Colonic mucosa (tissue), 4 donors: ENCODE measurements around the gene DENND5B. TPM values are rescaled to one million over a fixed set of nuclear protein-coding genes. Genes with fewer than 3 reads are reported as not detected.
"Not testable (repeated sequence)": the region's sequence is repeated elsewhere in the genome, so short reads cannot be mapped to it uniquely, and the experiment has no call there.

ENCODE experiments used
- DNase-seq: peaks from one replicate; pipeline ENCODE4 v3.0.0-alpha.2; 2020
- H3K27ac ChIP-seq: fragments of 200-600 bp; one replicate; pipeline ENCODE4 v1.8.0; 2021
- H3K27me3 ChIP-seq: fragments of 200-600 bp; one replicate; pipeline ENCODE4 v1.8.0; 2021
- H3K36me3 ChIP-seq: fragments of 200-600 bp; one replicate; pipeline ENCODE4 v1.8.0; 2021
- H3K4me1 ChIP-seq: fragments of 200-600 bp; one replicate; pipeline ENCODE4 v1.8.0; 2021; ENCODE audit warnings: mild to moderate bottlenecking
- H3K4me3 ChIP-seq: fragments of 200-600 bp; one replicate; pipeline ENCODE4 v1.8.0; 2021
- H3K9ac ChIP-seq, 2 donors: one replicate each; pipeline ENCODE4 v1.7.0; 2013; ENCODE audit warnings: control low read depth in 2 of 2, low read depth in 2 of 2, low read length in 2 of 2
- H3K9me3 ChIP-seq: fragments of 200-600 bp; one replicate; pipeline ENCODE4 v1.8.0; 2021
- intact Hi-C: fragments of 100-400 bp; cut with DNase I; formaldehyde crosslinking; loops from one replicate; pipeline ENCODE4 v1.14.1; 2022
- total RNA-seq, 2 donors: library from RNA; stranded (reverse); fragmentation: NEBNext Ultra II Directional in 1 of 2; extraction: Animal tissue kit (Norgen Biotek cat#: 25700) in 1 of 2; gene quantifications; one replicate each; pipeline ENCODE4 v1.2.1, GENCODE V29; 2021
- TF ChIP-seq, protein P1 (sequence below): fragments of 200-600 bp; IDR thresholded peaks from one replicate; pipeline ENCODE4 v1.8.0; 2022; ENCODE audit warnings: antibody characterized with exemption, mild to moderate bottlenecking
- donor health status: healthy.
- donor health status: DM: no; HTN: no; CAD: no.
- donor health status: DM: no; HTN: no; CAD: no.

Gene DENND5B
- total RNA-seq, 2 donors from 2014 or later, result 3.9 to 11.8 TPM

- H3K36me3 ChIP-seq, result no peaks in the 10 kb centered on the region
- no peak overlapping the region for H3K27ac ChIP-seq
- TF ChIP-seq, protein P1, sequence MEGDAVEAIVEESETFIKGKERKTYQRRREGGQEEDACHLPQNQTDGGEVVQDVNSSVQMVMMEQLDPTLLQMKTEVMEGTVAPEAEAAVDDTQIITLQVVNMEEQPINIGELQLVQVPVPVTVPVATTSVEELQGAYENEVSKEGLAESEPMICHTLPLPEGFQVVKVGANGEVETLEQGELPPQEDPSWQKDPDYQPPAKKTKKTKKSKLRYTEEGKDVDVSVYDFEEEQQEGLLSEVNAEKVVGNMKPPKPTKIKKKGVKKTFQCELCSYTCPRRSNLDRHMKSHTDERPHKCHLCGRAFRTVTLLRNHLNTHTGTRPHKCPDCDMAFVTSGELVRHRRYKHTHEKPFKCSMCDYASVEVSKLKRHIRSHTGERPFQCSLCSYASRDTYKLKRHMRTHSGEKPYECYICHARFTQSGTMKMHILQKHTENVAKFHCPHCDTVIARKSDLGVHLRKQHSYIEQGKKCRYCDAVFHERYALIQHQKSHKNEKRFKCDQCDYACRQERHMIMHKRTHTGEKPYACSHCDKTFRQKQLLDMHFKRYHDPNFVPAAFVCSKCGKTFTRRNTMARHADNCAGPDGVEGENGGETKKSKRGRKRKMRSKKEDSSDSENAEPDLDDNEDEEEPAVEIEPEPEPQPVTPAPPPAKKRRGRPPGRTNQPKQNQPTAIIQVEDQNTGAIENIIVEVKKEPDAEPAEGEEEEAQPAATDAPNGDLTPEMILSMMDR, result no peak
- DNase-seq, result no peak
- H3K4me3 ChIP-seq, result no peak overlapping the region
- intact Hi-C loops, result no loop called here
- no peaks in the 10 kb centered on the region for H3K27me3 ChIP-seq
- H3K4me1 ChIP-seq, result no peaks in the 10 kb centered on the region
- H3K9ac ChIP-seq, result no peak overlapping the region
- no peaks in the 10 kb centered on the region for H3K9me3 ChIP-seq
Measured at GRCh38 chr12:31574803-31575575, 15.9 kb downstream of the DENND5B start.

- H3K9ac ChIP-seq, H3K27ac ChIP-seq, H3K4me1 ChIP-seq, H3K9me3 ChIP-seq, H3K27me3 ChIP-seq, intact Hi-C loops, H3K4me3 ChIP-seq, DNase-seq, H3K36me3 ChIP-seq: not testable (repeated sequence)
Measured at GRCh38 chr12:31574367-31574766, 16.6 kb downstream of the DENND5B start.

GRCh38 chr12:31572900-31573600 is 17.9 kb downstream of the DENND5B start:
- Histone ChIP-seq H3K27me3 (no peaks in the 10 kb centered on the region), H3K4me3 (no peak overlapping the region)
- intact Hi-C loops, result no loop called here

DNA sequence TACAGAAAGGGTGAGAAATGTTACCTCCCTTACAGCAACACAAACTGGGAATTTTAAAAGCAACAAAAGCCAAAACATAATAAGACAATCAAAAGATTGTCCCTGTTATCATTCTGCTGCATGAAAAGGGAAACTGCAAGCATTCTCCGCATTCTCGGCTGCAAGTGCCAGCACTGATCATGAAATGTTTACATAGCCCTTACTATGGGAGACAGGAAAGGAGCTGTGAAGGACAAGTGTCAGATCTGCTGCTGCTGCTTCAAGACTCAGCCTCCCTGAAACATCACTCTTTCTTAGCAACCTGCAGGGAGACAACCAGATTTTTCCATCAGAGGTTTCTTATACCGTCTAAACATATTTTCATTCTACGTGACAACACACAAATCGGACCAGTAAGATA is 20.1 kb downstream of the DENND5B start:
- H3K27me3 ChIP-seq, result no peaks in the 10 kb centered on the region
- no peak overlapping the region for H3K27ac ChIP-seq
- H3K4me3 ChIP-seq, result no peak overlapping the region
- H3K36me3 ChIP-seq, result no peaks in the 10 kb centered on the region
- TF ChIP-seq, protein P1, result no peak
- no peaks in the 10 kb centered on the region for H3K9me3 ChIP-seq
- DNase-seq, result no peak
- no peak overlapping the region for H3K9ac ChIP-seq
- intact Hi-C loops, result no loop called here
- no peaks in the 10 kb centered on the region for H3K4me1 ChIP-seq

More at GRCh38 chr12:31572900-31573600, 17.9 kb downstream of the DENND5B start:
- no peaks in the 10 kb centered on the region for H3K4me1 ChIP-seq
- DNase-seq, result no peak
- H3K36me3 ChIP-seq, result no peaks in the 10 kb centered on the region
- H3K9ac ChIP-seq, result no peak overlapping the region
- no peak overlapping the region for H3K27ac ChIP-seq
- H3K9me3 ChIP-seq, result no peaks in the 10 kb centered on the region
- TF ChIP-seq, protein P1, result no peak

DNA sequence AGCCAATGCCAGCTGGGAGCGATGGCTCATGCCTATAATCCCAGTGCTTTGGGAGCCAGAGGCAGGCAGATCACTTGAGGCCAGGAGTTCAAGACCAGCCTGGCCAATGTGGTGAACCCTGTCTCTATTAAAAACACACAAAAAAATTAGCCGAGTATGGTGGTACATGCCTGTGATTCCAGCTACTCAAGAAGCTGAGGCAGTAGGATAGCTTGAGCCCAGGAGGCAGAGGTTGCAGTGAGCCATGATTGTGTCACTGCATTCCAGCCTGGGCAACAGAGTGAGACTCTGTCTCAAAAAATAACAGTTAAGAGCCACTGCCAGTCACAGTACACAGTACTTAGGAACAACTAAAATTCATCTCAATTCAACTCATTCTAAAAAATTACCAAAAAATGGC is 21.4 kb downstream of the DENND5B start:
- intact Hi-C loops, DNase-seq, H3K4me3 ChIP-seq, H3K4me1 ChIP-seq, H3K27me3 ChIP-seq, H3K36me3 ChIP-seq, H3K27ac ChIP-seq, H3K9ac ChIP-seq, H3K9me3 ChIP-seq: not testable (repeated sequence)

DNA sequence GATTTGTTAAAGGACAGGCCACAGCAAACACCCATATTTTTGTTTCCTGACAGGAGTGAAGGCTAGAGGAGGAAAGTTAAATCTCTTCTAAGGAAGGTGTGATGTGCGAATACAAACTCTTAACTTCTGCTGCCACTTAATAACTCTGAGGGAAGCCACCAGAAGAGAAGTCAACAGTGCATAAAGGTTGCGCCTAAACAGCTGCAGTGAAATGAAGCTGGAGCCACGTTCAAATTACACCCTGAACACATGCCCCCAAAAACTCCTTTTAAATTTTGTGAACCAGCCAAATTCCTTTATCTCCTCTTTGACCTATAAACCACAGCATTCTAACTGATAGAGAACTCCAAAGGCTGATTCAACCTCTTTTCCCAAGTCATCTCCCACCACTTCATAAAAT is 22.4 kb downstream of the DENND5B start:
- H3K36me3 ChIP-seq, result no peaks in the 10 kb centered on the region
- H3K4me1 ChIP-seq, result no peaks in the 10 kb centered on the region
- no peak overlapping the region for H3K27ac ChIP-seq
- TF ChIP-seq, protein P1, result no peak
- H3K9me3 ChIP-seq, result no peaks in the 10 kb centered on the region
- intact Hi-C loops, result no loop called here
- no peak overlapping the region for H3K9ac ChIP-seq
- no peaks in the 10 kb centered on the region for H3K27me3 ChIP-seq
- no peak overlapping the region for H3K4me3 ChIP-seq
- DNase-seq, result no peak
